ENCODE measurements around the gene CYBA.
"Not testable (repeated sequence)": the region's sequence is repeated elsewhere in the genome, so short reads cannot be mapped to it uniquely, and the experiment has no call there.

Gene CYBA

DNA sequence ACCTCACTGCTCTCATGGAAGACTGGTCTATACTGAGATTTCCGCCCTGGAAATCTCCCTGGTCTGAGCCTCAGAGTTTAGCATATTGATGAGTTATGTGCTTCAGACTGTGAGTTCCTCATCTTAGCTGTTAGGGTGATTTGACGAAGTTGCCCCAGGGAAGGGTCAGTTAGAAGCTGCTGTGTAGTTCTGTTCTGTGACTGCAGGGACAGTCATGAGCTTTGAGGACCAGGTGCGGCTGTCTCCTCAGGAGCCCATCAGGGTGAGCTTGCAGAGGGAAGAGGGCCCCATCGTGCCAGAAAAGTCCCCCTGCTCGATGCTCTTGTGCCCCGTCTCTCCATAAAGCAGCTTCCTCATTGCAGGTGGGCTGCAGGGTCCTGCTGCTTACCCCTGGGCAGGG is 40.8 kb downstream of the CYBA start:
- TF ChIP-seq, protein P1, sequence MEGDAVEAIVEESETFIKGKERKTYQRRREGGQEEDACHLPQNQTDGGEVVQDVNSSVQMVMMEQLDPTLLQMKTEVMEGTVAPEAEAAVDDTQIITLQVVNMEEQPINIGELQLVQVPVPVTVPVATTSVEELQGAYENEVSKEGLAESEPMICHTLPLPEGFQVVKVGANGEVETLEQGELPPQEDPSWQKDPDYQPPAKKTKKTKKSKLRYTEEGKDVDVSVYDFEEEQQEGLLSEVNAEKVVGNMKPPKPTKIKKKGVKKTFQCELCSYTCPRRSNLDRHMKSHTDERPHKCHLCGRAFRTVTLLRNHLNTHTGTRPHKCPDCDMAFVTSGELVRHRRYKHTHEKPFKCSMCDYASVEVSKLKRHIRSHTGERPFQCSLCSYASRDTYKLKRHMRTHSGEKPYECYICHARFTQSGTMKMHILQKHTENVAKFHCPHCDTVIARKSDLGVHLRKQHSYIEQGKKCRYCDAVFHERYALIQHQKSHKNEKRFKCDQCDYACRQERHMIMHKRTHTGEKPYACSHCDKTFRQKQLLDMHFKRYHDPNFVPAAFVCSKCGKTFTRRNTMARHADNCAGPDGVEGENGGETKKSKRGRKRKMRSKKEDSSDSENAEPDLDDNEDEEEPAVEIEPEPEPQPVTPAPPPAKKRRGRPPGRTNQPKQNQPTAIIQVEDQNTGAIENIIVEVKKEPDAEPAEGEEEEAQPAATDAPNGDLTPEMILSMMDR (IDR thresholded peaks at IDR 0.05; ENCODE audit: low read depth, low read length, missing control alignments): peak; percentile 39
- H3K36me3 ChIP-seq (replicated peaks): peaks cover 41% of the 10 kb centered on the region
- no peak overlapping the region for H3K4me3 ChIP-seq (ENCODE audit: low read depth, low read length)
- no peaks in the 10 kb centered on the region for H3K27me3 ChIP-seq (replicated peaks)
- DNase-seq: no peak
- no peak overlapping the region for H3K27ac ChIP-seq
- in situ Hi-C loops (cut with HindIII; ENCODE audit: low pct_ligation_motif_present, low sequenced_read_pairs): no loop called here

DNA sequence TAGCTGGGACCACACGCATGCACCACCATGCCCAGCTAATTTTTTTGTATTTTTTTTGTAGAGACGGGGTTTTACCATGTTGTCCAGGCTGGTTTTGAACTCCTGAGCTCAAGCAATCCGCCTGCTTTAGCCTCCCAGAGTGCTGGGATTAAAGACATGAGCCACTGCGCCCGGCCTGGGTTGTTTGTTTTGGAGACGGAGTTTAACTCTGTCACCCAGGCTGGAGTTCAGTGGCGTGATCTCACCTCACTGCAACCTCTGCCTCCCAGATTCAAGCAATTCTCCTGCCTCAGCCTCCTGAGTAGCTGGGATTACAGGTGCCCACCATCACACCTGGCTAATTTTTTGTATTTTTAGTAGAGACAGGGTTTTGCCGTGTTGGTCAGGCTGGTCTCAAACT is 41.4 kb downstream of the CYBA start:
- H3K36me3 ChIP-seq (replicated peaks): peaks cover 41% of the 10 kb centered on the region
- DNase-seq; in situ Hi-C loops (cut with HindIII; ENCODE audit: low pct_ligation_motif_present, low sequenced_read_pairs); H3K27me3 ChIP-seq (replicated peaks); H3K4me3 ChIP-seq (ENCODE audit: low read depth, low read length); H3K27ac ChIP-seq: not testable (repeated sequence)

DNA sequence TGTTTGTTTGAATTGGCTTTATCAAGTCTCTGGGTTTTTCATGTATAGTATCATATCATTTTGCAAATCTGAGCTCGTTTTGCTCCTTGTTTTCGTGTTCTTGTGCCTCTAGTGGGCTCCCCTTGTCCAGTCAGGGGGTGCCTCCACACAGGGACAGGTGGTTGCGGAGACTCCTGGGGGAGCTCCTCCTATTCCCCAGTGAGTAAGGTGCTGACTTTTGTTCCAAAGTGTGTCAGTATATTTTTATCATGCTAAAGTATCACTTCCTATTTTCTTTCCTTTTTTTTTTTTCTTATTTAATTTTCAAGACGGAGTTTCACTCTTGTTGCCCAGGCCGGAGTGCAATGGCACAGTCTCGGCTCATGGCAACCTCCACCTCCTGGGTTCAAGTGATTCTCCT is 42.8 kb downstream of the CYBA start:
- DNase-seq: no peak
- Histone ChIP-seq H3K36me3 (replicated peaks) (peaks cover 39% of the 10 kb centered on the region), H3K27ac (no peak overlapping the region), H3K27me3 (replicated peaks) (no peaks in the 10 kb centered on the region), H3K4me3 (ENCODE audit: low read depth, low read length) (no peak overlapping the region)
- TF ChIP-seq, protein P1 (IDR thresholded peaks at IDR 0.05; ENCODE audit: low read depth, low read length, missing control alignments): no peak
- in situ Hi-C loops (cut with HindIII; ENCODE audit: low pct_ligation_motif_present, low sequenced_read_pairs): no loop called here

DNA sequence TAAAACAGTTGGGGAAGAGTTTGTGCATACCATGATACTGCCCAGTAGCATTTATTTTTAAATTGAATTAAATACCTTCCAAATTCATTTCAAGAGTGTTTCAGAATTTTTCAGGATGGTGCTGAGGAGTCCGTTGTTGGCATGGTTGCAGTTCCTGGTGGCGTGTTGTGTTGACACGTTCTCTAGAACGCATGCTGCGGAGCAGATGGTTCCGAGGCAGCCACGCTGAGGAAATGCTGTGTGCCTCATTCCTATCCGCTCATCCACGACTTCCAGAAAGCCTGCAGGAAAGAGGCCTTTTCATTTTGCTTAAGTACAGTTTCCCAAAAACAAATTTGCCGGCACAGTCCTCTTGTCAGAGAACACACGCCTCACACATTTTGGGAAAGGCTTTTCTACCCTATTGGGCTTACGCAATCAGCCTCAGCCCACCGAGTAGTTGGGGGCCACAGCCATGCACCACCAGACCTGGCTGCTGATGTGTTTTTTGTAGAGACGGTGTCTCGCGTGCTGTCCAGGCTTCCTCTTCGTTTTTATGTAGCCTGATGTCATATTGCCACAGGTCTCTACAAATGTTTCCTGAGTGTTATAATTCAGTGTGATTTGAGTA is 44.6 kb downstream of the CYBA start:
- in situ Hi-C loops (cut with HindIII; ENCODE audit: low pct_ligation_motif_present, low sequenced_read_pairs): no loop called here
- DNase-seq: no peak
- no peak overlapping the region for H3K27ac ChIP-seq
- H3K27me3 ChIP-seq (replicated peaks): no peaks in the 10 kb centered on the region
- H3K4me3 ChIP-seq (ENCODE audit: low read depth, low read length): no peak overlapping the region
- peaks cover 36% of the 10 kb centered on the region for H3K36me3 ChIP-seq (replicated peaks)
- TF ChIP-seq, protein P1 (IDR thresholded peaks at IDR 0.05; ENCODE audit: low read depth, low read length, missing control alignments): no peak

DNA sequence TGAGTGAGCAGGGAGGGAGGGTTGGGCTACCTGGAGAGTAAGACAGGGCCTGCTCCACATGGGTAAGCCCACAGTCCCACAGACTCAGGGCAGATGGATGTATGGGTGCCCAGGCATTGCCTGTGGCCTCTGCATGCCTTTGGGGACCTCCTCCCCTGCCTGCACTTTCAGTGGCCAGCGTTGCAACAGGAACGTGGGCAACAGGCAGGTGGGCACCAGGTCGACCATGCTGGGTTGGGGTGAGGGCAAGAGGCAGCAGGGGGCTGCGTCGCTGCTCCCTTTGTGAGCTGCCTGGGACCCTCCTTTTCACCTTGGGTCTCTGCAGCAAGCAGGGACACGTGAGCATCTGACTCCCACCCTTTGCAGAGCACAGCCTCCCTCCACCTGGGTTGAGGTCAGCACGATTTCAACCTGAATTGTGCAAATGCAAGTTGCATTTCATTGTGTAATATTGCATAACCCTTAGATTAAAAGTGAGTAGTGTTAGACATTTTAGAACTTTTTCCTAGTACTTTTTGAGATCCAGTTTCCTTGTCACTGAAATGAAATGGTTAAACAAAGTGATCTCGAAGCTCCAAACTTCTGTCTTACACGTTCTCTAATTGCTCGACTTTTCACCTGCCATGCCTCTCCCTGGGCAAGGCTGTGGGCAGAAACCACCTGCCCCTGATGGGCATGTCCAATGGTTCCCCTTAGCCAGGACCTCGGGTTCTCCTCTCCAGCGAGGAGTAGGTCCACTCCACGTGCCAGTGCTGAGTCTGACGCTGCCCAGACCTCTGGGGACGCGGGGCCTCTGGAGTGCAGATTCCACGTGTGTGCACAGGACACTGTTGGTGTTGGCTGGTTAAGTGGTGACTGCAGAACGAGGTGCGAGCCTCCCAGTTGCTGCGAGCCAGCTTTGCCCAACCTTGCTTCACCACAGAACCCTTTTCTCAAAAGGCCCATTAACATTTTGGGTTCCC is 45.4 kb downstream of the CYBA start:
- H3K27me3 ChIP-seq (replicated peaks): no peaks in the 10 kb centered on the region
- DNase-seq: no peak
- in situ Hi-C loops (cut with HindIII; ENCODE audit: low pct_ligation_motif_present, low sequenced_read_pairs): no loop called here
- TF ChIP-seq, protein P1 (IDR thresholded peaks at IDR 0.05; ENCODE audit: low read depth, low read length, missing control alignments): no peak
- H3K4me3 ChIP-seq (ENCODE audit: low read depth, low read length): no peak overlapping the region
- H3K36me3 ChIP-seq (replicated peaks): peaks cover 35% of the 10 kb centered on the region
- no peak overlapping the region for H3K27ac ChIP-seq

DNA sequence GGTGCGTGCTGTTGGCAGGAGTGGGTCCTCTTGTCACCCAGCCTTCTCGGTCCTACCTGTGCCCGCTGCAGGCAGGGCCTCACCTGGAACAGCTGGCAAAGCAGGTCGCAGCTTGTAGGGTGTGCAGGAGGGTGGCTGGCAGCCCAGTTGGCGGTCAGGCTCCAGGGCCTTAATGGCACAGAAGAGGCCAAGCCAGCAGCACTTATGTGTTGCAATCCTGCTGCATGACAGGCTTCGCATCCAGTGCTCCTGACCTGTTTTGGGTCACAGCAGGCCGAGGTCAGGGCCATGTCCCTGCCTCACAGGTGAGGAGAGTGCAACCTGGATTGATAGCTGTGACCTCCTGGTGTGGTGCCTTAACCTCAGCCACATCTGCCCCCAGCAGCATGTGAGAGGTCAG is 48.8 kb downstream of the CYBA start:
- no peak overlapping the region for H3K4me3 ChIP-seq (ENCODE audit: low read depth, low read length)
- no peak for DNase-seq
- H3K27ac ChIP-seq: no peak overlapping the region
- no peaks in the 10 kb centered on the region for H3K27me3 ChIP-seq (replicated peaks)
- H3K36me3 ChIP-seq (replicated peaks): peaks cover 37% of the 10 kb centered on the region
- in situ Hi-C loops (cut with HindIII; ENCODE audit: low pct_ligation_motif_present, low sequenced_read_pairs): no loop called here
- TF ChIP-seq, protein P1 (IDR thresholded peaks at IDR 0.05; ENCODE audit: low read depth, low read length, missing control alignments): no peak

All from brain microvascular endothelial cell (primary cell).